Inflammatory macrophage treated with lipopolysaccharide for 1 hour (primary cell): ENCODE results near the gene IFNL2.
A peak's percentile ranks its signal among the peaks of the same experiment; 100 is the strongest.
"Not testable (repeated sequence)": the region's sequence is repeated elsewhere in the genome, so short reads cannot be mapped to it uniquely, and the experiment has no call there.

Experiments
- DNase-seq, 2 donors: peaks; one replicate each; pipeline ENCODE4 v3.0.0-alpha.2; 2020 to 2022

IFNL2 gene

GRCh38 chr19:39297931-39298634, 29.9 kb downstream of the IFNL2 start:
- no peak for DNase-seq

- no peak for DNase-seq
Observed at GRCh38 chr19:39299404-39299803, 31.2 kb downstream of the IFNL2 start.

- no peak for DNase-seq
Observed at GRCh38 chr19:39299832-39300231, 31.6 kb downstream of the IFNL2 start.

GRCh38 chr19:39301021-39301420, 32.8 kb downstream of the IFNL2 start:
- DNase-seq = no peak

- no peak for DNase-seq
Observed at GRCh38 chr19:39301562-39301961, 33.4 kb downstream of the IFNL2 start.

- no peak for DNase-seq
Observed at GRCh38 chr19:39303373-39304184, 35.4 kb downstream of the IFNL2 start.

GRCh38 chr19:39304185-39304513, 36.0 kb downstream of the IFNL2 start:
- no peak for DNase-seq

GRCh38 chr19:39304701-39305571, 36.7 kb downstream of the IFNL2 start:
- DNase-seq = no peak

- DNase-seq = no peak
Observed at GRCh38 chr19:39306075-39306474, 37.9 kb downstream of the IFNL2 start.

- no peak for DNase-seq
Observed at GRCh38 chr19:39307046-39307821, 39.0 kb downstream of the IFNL2 start.

- DNase-seq = no peak
Observed at GRCh38 chr19:39307822-39308530, 39.8 kb downstream of the IFNL2 start.

GRCh38 chr19:39308531-39309304, 40.5 kb downstream of the IFNL2 start:
- no peak for DNase-seq

GRCh38 chr19:39309305-39309670, 41.1 kb downstream of the IFNL2 start:
- not testable (repeated sequence) for DNase-seq

- DNase-seq = peak in 1 of 2 donors; percentile 5
Observed at GRCh38 chr19:39310558-39311311, 42.5 kb downstream of the IFNL2 start.

GRCh38 chr19:39314016-39314728, 46.0 kb downstream of the IFNL2 start:
- no peak for DNase-seq

GRCh38 chr19:39315933-39316332, 47.7 kb downstream of the IFNL2 start:
- DNase-seq = no peak

GRCh38 chr19:39316627-39317321, 48.6 kb downstream of the IFNL2 start:
- DNase-seq = no peak

- DNase-seq = no peak
Observed at GRCh38 chr19:39317476-39317875, 49.3 kb downstream of the IFNL2 start.

GRCh38 chr19:39318071-39318470, 49.9 kb downstream of the IFNL2 start:
- DNase-seq = no peak
